BJ (cell line): ENCODE results near the gene C12orf75. TPM values are rescaled to one million over a fixed set of nuclear protein-coding genes. Genes with fewer than 3 reads are reported as not detected.
A peak's percentile ranks its signal among the peaks of the same experiment; 100 is the strongest.
"Not testable (repeated sequence)": the region's sequence is repeated elsewhere in the genome, so short reads cannot be mapped to it uniquely, and the experiment has no call there.

Source experiments
- CTCF ChIA-PET: fragments of 350-600 bp; formaldehyde crosslinking; extraction: SDS; loops from one replicate; lab custom pipeline; 2021; ENCODE audit warnings: antibody characterized with exemption, inconsistent platforms; lab: Yijun Ruan, JAX
- POLR2A ChIA-PET: fragments of 300-600 bp; sonication (Branson Sonifier 250); formaldehyde crosslinking; extraction: SDS; loops from one replicate; lab custom pipeline; 2021; ENCODE audit warnings: antibody characterized with exemption; lab: Charles Lee
- DNase-seq: peaks from one replicate; pipeline ENCODE4 v3.0.0-alpha.2; 2011; ENCODE audit warnings: low read depth
- H3K27me3 ChIP-seq: 2 replicates; pipeline ENCODE4 v1.6.0; 2011; ENCODE audit warnings: low read length; ENCODE audit not compliant: control insufficient read depth, insufficient read depth
- H3K36me3 ChIP-seq: 2 replicates; pipeline ENCODE4 v1.5.1; 2011; ENCODE audit warnings: low read length; ENCODE audit not compliant: control insufficient read depth, insufficient read depth
- H3K4me3 ChIP-seq: 2 replicates; pipeline ENCODE4 v1.5.1; 2011; ENCODE audit warnings: low read depth, mild to moderate bottlenecking, control low read depth, low read length
- CTCF ChIP-seq: IDR thresholded peaks from 2 replicates; pipeline ENCODE4 v1.5.1; 2011; ENCODE audit warnings: low read depth, mild to moderate bottlenecking, control low read depth, inconsistent platforms, low read length, moderate library complexity; ENCODE audit not compliant: insufficient read depth
- polyA plus RNA-seq: library from polyadenylated mRNA; depleted of rRNA; stranded (reverse); fragments of >200 nt; gene quantifications from 2 replicates; pipeline ENCODE4 v1.2.3, GENCODE V29; 2011

Gene C12orf75
- polyA plus RNA-seq, 1 experiment = 365 TPM

- ChIA-PET CTCF (interaction anchor here (0.9 to 1.8 kb wide), 5 partner anchors 10 to 90 kb away, joined by 3 to 4 read pairs (median 3); no protein-coding TSS in a partner anchor), POLR2A (no interaction called here)
- no peaks in the 10 kb centered on the region for H3K27me3 ChIP-seq
- DNase-seq = no peak
- no peak overlapping the region for H3K4me3 ChIP-seq
- H3K36me3 ChIP-seq = no peaks in the 10 kb centered on the region
- TF ChIP-seq CTCF = no peak
Observed at GRCh38 chr12:105294161-105294560, 36.3 kb upstream of the C12orf75 start.

- CTCF ChIA-PET = interaction anchor here (0.6 to 1.8 kb wide), 3 partner anchors 11 to 21 kb away, joined by 3 to 4 read pairs (median 3); no protein-coding TSS in a partner anchor
- H3K4me3 ChIP-seq = no peak overlapping the region
- no peak for DNase-seq
- POLR2A ChIA-PET = no interaction called here
- H3K36me3 ChIP-seq = no peaks in the 10 kb centered on the region
- no peaks in the 10 kb centered on the region for H3K27me3 ChIP-seq
- no peak for TF ChIP-seq CTCF
Observed at GRCh38 chr12:105294886-105295479, 35.5 kb upstream of the C12orf75 start.

- TF ChIP-seq CTCF = no peak
- CTCF ChIA-PET = interaction anchor here (1.8 kb wide), 1 partner anchor 19 kb away, joined by 4 read pairs; no protein-coding TSS in a partner anchor
- no peak overlapping the region for H3K4me3 ChIP-seq
- POLR2A ChIA-PET = interaction anchor here (0.6 kb wide), 1 partner anchor 534 kb away, joined by 10 read pairs; no protein-coding TSS in a partner anchor
- no peaks in the 10 kb centered on the region for H3K27me3 ChIP-seq
- no peak for DNase-seq
- H3K36me3 ChIP-seq = no peaks in the 10 kb centered on the region
Observed at GRCh38 chr12:105296116-105297089, 34.1 kb upstream of the C12orf75 start.

GRCh38 chr12:105300883-105301282 lies 29.6 kb upstream of the C12orf75 start:
- no peaks in the 10 kb centered on the region for H3K36me3 ChIP-seq
- H3K4me3 ChIP-seq = no peak overlapping the region
- CTCF ChIA-PET = no interaction called here
- no peak for DNase-seq
- POLR2A ChIA-PET = no interaction called here
- H3K27me3 ChIP-seq = no peaks in the 10 kb centered on the region
- TF ChIP-seq CTCF = no peak

GRCh38 chr12:105301696-105302095 lies 28.8 kb upstream of the C12orf75 start:
- no peak for TF ChIP-seq CTCF
- Histone ChIP-seq H3K4me3 (no peak overlapping the region), H3K36me3 (no peaks in the 10 kb centered on the region), H3K27me3 (no peaks in the 10 kb centered on the region)
- ChIA-PET POLR2A (no interaction called here), CTCF (no interaction called here)
- no peak for DNase-seq

GRCh38 chr12:105302986-105303385 lies 27.5 kb upstream of the C12orf75 start:
- H3K36me3 ChIP-seq, H3K4me3 ChIP-seq, H3K27me3 ChIP-seq, DNase-seq, POLR2A ChIA-PET: not testable (repeated sequence)
- CTCF ChIA-PET = interaction anchor here (1.1 kb wide), 1 partner anchor 70 kb away, joined by 3 read pairs; no protein-coding TSS in a partner anchor

GRCh38 chr12:105304626-105305025 lies 25.9 kb upstream of the C12orf75 start:
- H3K27me3 ChIP-seq, H3K36me3 ChIP-seq, POLR2A ChIA-PET, H3K4me3 ChIP-seq: not testable (repeated sequence)
- DNase-seq = peak; percentile 17
- CTCF ChIA-PET = interaction anchor here (1.6 kb wide), 2 partner anchors 11 to 69 kb away, joined by 3 to 4 read pairs; partner anchors contain the start of gene APPL2
